A549 (cell line): Measurements from ENCODE around the gene CCDC97.

Experiments
- CHD2 ChIP-seq: fragments of 150-350 bp; IDR thresholded peaks from 2 replicates; pipeline ENCODE4 v1.6.1; 2014; ENCODE audit warnings: low read length; ENCODE audit not compliant: partially characterized antibody
- CTCF ChIP-seq: fragments of >200 bp; sonication (Bioruptor Twin); formaldehyde crosslinking; IDR thresholded peaks from 3 replicates; pipeline ENCODE4 v1.5.1; 2016
- POLR2A ChIP-seq: IDR thresholded peaks from 2 replicates; pipeline ENCODE4 v1.6.1; 2012; ENCODE audit warnings: mild to moderate bottlenecking, low read length
- USF2 ChIP-seq: fragments of 450-650 bp; IDR thresholded peaks from 2 replicates; pipeline ENCODE4 v1.6.1; 2014; ENCODE audit warnings: antibody characterized with exemption

- no peak for TF ChIP-seq CTCF
- no peak for TF ChIP-seq CHD2
- no peak for TF ChIP-seq USF2
- TF ChIP-seq POLR2A: no peak
Measured at GRCh38 chr19:41296433-41296871, 13.5 kb upstream of the CCDC97 start.
